Breast epithelium (tissue), 3 donors: Measurements from ENCODE around the gene IL21R.

Experiments used
- POLR2A ChIP-seq: fragments of 450-650 bp; IDR thresholded peaks from one replicate; pipeline ENCODE4 v1.6.1; 2016; ENCODE audit warnings: antibody characterized with exemption, mild to moderate bottlenecking, moderate library complexity
- TF ChIP-seq, protein P1 (sequence below), 3 donors: fragments of 450-650 bp; IDR thresholded peaks; one replicate each; pipeline ENCODE4 v1.5.1; 2016 to 2017; ENCODE audit warnings: antibody characterized with exemption in 3 of 3, mild to moderate bottlenecking in 3 of 3, moderate library complexity in 3 of 3

DNA sequence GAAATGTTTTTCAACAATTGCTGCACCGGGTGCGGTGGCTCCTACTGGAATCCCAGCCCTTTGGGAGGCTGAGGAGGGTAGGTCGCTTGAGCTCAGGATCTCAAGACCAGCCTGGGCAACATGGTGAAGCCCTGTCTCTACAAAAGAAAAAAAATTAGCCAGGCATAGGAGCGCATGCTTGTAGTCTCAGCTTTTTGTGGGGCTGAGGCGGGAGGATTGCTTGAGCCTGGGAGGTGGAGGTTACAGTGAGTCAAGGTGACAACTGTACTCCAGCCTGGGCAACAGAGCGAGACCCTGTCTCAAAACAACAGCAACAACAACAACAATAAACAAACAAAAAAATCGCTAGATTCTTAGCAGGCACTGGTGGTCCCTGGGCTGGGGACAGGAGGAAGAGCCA is 28.5 kb downstream of the IL21R start:
- no peak for TF ChIP-seq POLR2A
- TF ChIP-seq, protein P1, sequence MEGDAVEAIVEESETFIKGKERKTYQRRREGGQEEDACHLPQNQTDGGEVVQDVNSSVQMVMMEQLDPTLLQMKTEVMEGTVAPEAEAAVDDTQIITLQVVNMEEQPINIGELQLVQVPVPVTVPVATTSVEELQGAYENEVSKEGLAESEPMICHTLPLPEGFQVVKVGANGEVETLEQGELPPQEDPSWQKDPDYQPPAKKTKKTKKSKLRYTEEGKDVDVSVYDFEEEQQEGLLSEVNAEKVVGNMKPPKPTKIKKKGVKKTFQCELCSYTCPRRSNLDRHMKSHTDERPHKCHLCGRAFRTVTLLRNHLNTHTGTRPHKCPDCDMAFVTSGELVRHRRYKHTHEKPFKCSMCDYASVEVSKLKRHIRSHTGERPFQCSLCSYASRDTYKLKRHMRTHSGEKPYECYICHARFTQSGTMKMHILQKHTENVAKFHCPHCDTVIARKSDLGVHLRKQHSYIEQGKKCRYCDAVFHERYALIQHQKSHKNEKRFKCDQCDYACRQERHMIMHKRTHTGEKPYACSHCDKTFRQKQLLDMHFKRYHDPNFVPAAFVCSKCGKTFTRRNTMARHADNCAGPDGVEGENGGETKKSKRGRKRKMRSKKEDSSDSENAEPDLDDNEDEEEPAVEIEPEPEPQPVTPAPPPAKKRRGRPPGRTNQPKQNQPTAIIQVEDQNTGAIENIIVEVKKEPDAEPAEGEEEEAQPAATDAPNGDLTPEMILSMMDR (IDR thresholded peaks at IDR 0.05), result no peak
